ENCODE measurements around the gene SMURF1.

- TF ChIP-seq CREB5 (CRISPR knock-in tag; IDR thresholded peaks at IDR 0.05; ENCODE audit: low read depth), result no peak
- no peak for TF ChIP-seq TOX (CRISPR knock-in tag; IDR thresholded peaks at IDR 0.05; ENCODE audit: borderline replicate concordance)
- no peak for TF ChIP-seq ZNF70 (CRISPR knock-in tag; IDR thresholded peaks at IDR 0.05)
- TF ChIP-seq ZC3H10 (CRISPR knock-in tag; IDR thresholded peaks at IDR 0.05), result no peak
- TF ChIP-seq POU6F1 (CRISPR knock-in tag; IDR thresholded peaks at IDR 0.05; ENCODE audit: borderline replicate concordance, low read depth), result no peak
- TF ChIP-seq TSHZ2 (CRISPR knock-in tag; IDR thresholded peaks at IDR 0.05), result no peak
- TF ChIP-seq CSDC2 (CRISPR knock-in tag; IDR thresholded peaks at IDR 0.05), result no peak
- TF ChIP-seq RARB (CRISPR knock-in tag; IDR thresholded peaks at IDR 0.05), result no peak
- no peak for TF ChIP-seq ARNTL (CRISPR knock-in tag; IDR thresholded peaks at IDR 0.05; ENCODE audit: borderline replicate concordance, low read depth)
- no peak for TF ChIP-seq PATZ1 (CRISPR knock-in tag; IDR thresholded peaks at IDR 0.05; ENCODE audit: borderline replicate concordance)
- no peak for TF ChIP-seq TCF4 (CRISPR knock-in tag; IDR thresholded peaks at IDR 0.05; ENCODE audit: borderline replicate concordance)
- no peak for TF ChIP-seq CSRNP3 (CRISPR knock-in tag; IDR thresholded peaks at IDR 0.05)
- TF ChIP-seq ZFP30 (CRISPR knock-in tag; IDR thresholded peaks at IDR 0.05), result no peak
Observed at GRCh38 chr7:99030457-99030856, 113.5 kb downstream of the SMURF1 start.
